Spleen (tissue), 7 donors: ENCODE data around the gene EMILIN1.

Source experiments
- POLR2A ChIP-seq, 3 donors: fragments of 450-650 bp; IDR thresholded peaks; one replicate each; pipeline ENCODE4 v1.5.1; 2017; ENCODE audit warnings: antibody characterized with exemption in 3 of 3, mild to moderate bottlenecking in 1 of 3
- TF ChIP-seq, protein P1 (sequence below), 11 experiments: fragments of 200-600 bp in 7 of 11; fragments of 450-650 bp in 4 of 11; sonication (generic) in 4 of 11; IDR thresholded peaks in 8 of 11; conservative IDR thresholded peaks in 3 of 11; 1 replicate in 7 of 11; 2 replicates in 4 of 11; pipeline versions ENCODE4 v1.4.0 to v1.8.0; 2016 to 2021; ENCODE audit warnings: antibody characterized with exemption in 11 of 11, inconsistent platforms in 4 of 11, mild to moderate bottlenecking in 1 of 11
- donor health status: DM: no; HTN: no; CAD: no; lungs with moderate emphysema.
- donor health status: DM: no; HTN: no; CAD: no.
- donor health status: DM: no; HTN: no; CAD: no.

DNA sequence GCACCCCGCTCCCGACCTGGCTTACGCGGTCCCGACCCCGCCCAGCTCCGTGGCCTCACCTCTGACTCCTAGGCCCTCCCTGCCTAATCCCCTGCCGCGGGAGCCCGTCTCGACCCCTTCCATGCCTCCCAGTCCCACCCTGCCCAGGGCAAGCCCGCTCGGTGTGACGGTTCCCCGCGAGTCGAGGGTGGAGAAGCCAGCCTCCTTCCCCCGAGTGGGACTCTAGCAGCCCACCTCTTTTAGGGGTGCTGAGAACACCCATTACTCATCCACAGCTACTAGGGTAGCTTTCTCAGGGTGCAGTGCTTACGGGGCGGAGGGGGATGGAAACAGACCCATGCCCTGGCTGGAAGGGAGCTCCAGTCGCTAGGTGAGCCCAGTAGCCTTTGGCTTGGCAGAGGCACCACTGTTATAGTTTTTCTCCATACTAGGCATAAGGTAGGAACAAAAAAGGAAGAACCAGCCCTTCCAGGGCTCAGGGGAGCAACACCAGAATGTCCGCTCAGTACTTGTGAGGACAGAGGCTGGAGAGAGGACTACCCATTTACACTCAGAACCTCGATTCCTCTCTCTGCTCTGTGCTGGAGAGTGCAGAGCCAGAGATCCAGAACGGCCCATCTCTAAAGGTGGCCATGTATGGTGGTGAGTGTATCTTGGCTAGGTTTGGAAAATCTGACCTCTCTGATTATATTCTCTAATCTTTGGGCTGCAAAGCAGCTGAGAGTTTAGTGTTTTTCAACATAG, 26.3 kb upstream of the EMILIN1 start:
- TF ChIP-seq, protein P1, sequence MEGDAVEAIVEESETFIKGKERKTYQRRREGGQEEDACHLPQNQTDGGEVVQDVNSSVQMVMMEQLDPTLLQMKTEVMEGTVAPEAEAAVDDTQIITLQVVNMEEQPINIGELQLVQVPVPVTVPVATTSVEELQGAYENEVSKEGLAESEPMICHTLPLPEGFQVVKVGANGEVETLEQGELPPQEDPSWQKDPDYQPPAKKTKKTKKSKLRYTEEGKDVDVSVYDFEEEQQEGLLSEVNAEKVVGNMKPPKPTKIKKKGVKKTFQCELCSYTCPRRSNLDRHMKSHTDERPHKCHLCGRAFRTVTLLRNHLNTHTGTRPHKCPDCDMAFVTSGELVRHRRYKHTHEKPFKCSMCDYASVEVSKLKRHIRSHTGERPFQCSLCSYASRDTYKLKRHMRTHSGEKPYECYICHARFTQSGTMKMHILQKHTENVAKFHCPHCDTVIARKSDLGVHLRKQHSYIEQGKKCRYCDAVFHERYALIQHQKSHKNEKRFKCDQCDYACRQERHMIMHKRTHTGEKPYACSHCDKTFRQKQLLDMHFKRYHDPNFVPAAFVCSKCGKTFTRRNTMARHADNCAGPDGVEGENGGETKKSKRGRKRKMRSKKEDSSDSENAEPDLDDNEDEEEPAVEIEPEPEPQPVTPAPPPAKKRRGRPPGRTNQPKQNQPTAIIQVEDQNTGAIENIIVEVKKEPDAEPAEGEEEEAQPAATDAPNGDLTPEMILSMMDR (IDR thresholded peaks at IDR 0.05 in 8 of 11, conservative IDR thresholded peaks at IDR 0.05 in 3 of 11), result no peak
- TF ChIP-seq POLR2A (IDR thresholded peaks at IDR 0.05), result no peak
